ENCODE data around the gene EMSY.
"Not testable (repeated sequence)": the region's sequence is repeated elsewhere in the genome, so short reads cannot be mapped to it uniquely, and the experiment has no call there.

The EMSY gene, protein sequence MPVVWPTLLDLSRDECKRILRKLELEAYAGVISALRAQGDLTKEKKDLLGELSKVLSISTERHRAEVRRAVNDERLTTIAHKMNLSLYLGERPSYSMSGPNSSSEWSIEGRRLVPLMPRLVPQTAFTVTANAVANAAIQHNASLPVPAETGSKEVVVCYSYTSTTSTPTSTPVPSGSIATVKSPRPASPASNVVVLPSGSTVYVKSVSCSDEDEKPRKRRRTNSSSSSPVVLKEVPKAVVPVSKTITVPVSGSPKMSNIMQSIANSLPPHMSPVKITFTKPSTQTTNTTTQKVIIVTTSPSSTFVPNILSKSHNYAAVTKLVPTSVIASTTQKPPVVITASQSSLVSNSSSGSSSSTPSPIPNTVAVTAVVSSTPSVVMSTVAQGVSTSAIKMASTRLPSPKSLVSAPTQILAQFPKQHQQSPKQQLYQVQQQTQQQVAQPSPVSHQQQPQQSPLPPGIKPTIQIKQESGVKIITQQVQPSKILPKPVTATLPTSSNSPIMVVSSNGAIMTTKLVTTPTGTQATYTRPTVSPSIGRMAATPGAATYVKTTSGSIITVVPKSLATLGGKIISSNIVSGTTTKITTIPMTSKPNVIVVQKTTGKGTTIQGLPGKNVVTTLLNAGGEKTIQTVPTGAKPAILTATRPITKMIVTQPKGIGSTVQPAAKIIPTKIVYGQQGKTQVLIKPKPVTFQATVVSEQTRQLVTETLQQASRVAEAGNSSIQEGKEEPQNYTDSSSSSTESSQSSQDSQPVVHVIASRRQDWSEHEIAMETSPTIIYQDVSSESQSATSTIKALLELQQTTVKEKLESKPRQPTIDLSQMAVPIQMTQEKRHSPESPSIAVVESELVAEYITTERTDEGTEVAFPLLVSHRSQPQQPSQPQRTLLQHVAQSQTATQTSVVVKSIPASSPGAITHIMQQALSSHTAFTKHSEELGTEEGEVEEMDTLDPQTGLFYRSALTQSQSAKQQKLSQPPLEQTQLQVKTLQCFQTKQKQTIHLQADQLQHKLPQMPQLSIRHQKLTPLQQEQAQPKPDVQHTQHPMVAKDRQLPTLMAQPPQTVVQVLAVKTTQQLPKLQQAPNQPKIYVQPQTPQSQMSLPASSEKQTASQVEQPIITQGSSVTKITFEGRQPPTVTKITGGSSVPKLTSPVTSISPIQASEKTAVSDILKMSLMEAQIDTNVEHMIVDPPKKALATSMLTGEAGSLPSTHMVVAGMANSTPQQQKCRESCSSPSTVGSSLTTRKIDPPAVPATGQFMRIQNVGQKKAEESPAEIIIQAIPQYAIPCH (N-terminal part only)

DNA sequence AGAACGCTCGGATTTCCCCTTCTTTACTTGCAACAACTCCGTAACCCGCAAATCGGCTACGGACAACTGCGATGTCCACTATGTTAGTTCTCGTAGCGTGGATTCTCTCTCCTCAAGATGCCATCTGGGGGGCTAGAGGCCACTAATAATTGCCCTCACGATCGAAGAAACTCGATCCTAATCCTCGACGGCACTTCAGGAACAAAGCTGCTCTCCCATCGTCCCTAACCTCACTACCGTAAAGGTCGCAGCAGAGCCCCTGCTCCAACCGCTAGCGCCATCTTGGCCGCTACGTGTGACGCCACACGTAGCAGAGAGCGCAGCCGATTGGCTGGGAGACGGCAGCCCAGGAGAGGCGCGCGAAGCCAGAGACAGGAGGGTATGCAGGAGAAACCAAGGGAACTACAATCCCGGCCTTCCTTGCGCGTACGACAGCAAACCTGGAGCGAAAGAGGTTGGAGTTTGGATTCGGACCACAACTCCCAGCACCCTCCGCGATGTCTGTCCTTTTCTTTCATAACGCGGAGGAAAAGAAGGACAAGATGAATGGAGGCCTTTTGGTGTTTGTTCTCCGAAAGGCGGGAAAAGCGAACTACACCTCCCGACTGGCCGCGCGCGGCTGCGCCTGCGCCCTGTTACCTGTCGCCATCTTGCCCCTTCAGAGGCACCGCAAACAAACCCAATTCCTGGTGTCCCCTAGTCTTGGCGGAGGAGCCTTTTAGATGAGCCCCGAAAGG, at the start of gene EMSY:
Gene EMSY, plus strand, starts transcription at position 635 of the 737 bp plus-strand sequence. CDS start 1,921 bp downstream, outside the sequence.
- Mint-ChIP-seq H3K27me3 (no peaks in the 10 kb centered on the region), H3K4me3 (peak within 1 kb of the TSS; percentile 91), H3K36me3 (peaks cover 6% of the 10 kb centered on the region), H3K9me3 (no peaks in the 10 kb centered on the region), H3K4me1 (peaks cover 25% of the 10 kb centered on the region), H3K27ac (peak within 1 kb of the TSS; percentile 97)
- DNase-seq (ENCODE audit: low spot score in 2 of 2), result peak; percentile 78 to 79
- peak; percentile 92 for ATAC-seq (ENCODE audit: low read depth)

DNA sequence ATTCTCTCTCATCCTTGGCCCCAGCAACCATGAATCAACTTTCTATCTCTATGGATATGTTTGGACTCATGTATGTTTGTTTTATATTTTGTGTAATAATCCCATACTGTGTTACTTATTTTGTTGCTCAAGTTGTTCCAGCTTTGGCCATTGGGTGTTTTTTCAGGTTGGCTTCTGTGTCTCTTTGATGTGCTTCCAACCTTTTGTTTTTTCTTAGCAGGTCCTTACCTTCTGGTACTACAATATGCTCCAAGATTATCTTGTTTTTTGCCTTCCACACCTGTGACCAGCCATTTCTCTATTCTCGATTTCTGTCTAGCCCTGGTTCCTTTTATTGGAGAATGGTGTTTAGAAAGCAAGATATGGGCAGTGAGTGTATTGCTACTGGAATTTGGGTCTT, 49.5 kb upstream of the EMSY start:
- no peaks in the 10 kb centered on the region for H3K9me3 Mint-ChIP-seq
- peaks cover 2% of the 10 kb centered on the region for H3K36me3 Mint-ChIP-seq
- H3K4me1 Mint-ChIP-seq, result peaks cover 7% of the 10 kb centered on the region
- no peak overlapping the region for H3K27ac Mint-ChIP-seq
- H3K27me3 Mint-ChIP-seq, result no peaks in the 10 kb centered on the region
- no peak overlapping the region for H3K4me3 Mint-ChIP-seq
- no peak for ATAC-seq (ENCODE audit: low read depth)
- DNase-seq (ENCODE audit: low spot score in 2 of 2), result no peak

DNA sequence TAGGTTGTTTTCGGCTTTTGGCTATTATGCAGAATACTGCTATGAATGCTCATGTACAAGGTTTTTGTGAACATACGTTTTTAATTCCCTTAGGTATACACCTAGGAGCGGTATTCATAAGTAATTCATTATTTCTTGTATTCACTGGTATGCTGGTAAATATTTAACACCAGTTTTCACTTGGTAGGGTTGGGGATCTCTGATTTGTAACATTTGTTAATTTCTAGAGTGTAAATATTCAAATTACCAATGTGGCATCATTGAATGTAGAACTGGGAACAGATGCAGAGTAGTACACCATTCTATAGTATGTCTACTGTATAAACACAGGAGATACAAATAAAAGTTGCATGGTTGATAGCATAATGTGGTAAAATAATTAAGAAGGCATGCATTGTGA, 47.4 kb upstream of the EMSY start:
- no peaks in the 10 kb centered on the region for H3K27me3 Mint-ChIP-seq
- DNase-seq (ENCODE audit: low spot score in 2 of 2) (no peak), ATAC-seq (ENCODE audit: low read depth) (no peak)
- no peak overlapping the region for H3K27ac Mint-ChIP-seq
- H3K9me3 Mint-ChIP-seq, result no peaks in the 10 kb centered on the region
- H3K4me1 Mint-ChIP-seq, result peaks cover 7% of the 10 kb centered on the region
- no peak overlapping the region for H3K4me3 Mint-ChIP-seq
- H3K36me3 Mint-ChIP-seq, result peaks cover 2% of the 10 kb centered on the region

DNA sequence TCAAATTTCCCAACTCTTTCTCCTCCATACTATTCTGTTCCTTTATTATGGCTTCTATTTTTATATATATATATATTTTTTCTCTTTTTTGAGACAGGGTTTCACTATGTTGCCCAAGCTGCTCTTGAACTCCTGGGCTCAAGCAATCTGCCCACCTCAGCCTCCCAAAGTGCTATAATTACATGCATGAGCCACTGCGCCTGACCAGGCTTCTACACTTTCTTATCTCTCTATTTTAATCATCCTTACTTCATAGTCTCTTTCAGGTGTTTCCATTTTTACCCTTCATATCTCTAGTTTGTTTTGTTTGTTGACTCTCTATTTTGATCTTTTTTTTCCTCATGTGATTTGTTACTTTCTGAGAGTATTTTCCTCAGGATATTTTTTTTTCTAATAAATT, 43.9 kb upstream of the EMSY start:
- Mint-ChIP-seq H3K27ac (no peak overlapping the region), H3K4me1 (no peaks in the 10 kb centered on the region), H3K36me3 (peaks cover 2% of the 10 kb centered on the region), H3K9me3 (no peaks in the 10 kb centered on the region), H3K27me3 (no peaks in the 10 kb centered on the region), H3K4me3 (no peak overlapping the region)
- DNase-seq (ENCODE audit: low spot score in 2 of 2) (no peak), ATAC-seq (ENCODE audit: low read depth) (no peak)

DNA sequence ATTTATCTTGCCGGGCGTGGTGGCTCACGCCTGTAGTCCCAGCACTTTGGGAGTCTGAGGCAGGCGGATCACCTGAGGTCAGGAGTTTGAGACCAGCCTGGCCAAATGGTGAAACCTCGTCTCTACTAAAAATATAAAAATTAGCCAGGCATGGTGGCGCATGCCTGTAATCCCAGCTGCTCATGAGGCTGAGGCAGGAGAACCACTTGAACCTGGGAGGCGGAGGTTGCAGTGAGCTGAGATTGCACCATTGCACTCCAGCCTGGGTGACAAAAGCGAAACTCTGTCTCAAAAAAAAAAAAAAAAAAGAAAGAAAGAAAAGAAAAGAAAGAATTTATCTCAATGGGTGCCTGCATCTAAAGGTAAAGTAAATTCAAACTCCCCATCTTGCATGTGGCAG, 43.3 kb upstream of the EMSY start:
- ATAC-seq (ENCODE audit: low read depth); H3K4me1 Mint-ChIP-seq: not testable (repeated sequence)

DNA sequence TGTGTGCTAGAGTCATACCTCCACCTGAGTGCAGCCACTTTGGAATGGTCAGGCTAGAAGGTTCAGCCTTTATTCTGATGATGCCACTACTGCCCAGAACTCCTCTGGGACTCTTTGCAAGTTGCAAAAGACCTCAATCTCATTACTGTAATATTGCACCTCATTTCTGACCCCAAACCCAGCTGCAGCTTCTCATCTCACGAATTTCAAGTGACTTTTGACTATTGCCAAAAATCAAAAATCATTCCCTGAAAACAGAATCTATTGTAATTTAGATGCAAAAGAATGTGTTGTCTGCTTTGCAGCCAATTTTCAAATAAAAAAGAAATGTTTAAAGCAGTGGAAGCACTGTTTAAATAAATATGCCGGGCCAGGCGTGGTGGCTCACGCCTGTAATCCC, 38.5 kb upstream of the EMSY start:
- no peak for DNase-seq (ENCODE audit: low spot score in 2 of 2)
- H3K27me3 Mint-ChIP-seq, result no peaks in the 10 kb centered on the region
- H3K36me3 Mint-ChIP-seq, result no peaks in the 10 kb centered on the region
- no peaks in the 10 kb centered on the region for H3K4me1 Mint-ChIP-seq
- no peak overlapping the region for H3K27ac Mint-ChIP-seq
- no peak overlapping the region for H3K4me3 Mint-ChIP-seq
- H3K9me3 Mint-ChIP-seq, result no peaks in the 10 kb centered on the region
- no peak for ATAC-seq (ENCODE audit: low read depth)

More for the DNA sequence above, 43.3 kb upstream of the EMSY start:
- not testable (repeated sequence) for H3K27ac Mint-ChIP-seq; H3K36me3 Mint-ChIP-seq; H3K9me3 Mint-ChIP-seq; DNase-seq (ENCODE audit: low spot score in 2 of 2); H3K27me3 Mint-ChIP-seq; H3K4me3 Mint-ChIP-seq

DNA sequence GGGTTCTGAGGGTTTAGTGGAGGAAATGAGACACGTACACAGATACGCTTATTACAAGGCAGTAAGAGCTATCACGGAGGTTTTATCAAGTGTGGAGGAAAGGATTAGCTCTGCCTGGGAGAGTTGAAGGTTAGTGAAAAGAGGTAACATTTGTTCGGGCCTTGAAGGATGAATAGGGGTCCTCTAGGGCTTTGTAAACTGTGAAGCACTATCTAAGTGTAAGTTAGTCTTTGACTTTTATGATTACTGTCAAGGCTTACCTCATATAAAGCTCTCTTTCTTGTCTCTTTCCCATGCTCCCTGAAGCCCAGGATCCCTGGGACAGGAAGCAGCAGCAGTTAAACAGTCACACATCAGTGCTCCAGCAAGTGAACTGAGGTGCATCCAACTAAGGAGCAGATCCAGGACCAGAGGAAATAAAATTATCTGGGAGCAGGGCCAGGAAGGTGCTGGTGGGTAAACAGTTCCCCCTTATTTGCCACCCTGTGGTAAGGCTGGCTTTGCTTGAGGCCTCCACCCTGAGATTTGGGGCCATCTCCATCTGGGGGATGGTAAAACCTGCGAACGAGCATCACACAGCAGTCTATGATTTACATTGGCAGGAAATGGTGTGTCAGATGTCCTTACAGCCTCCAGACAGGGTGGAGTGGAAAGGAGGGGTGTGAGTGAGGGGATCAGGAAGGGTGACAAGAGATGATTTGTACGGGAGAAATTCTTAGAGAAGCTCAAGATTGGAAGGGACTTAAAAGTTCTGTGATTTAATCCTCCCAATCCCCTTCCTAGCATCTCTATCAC, 36.5 kb upstream of the EMSY start:
- no peaks in the 10 kb centered on the region for H3K27me3 Mint-ChIP-seq
- H3K36me3 Mint-ChIP-seq, result no peaks in the 10 kb centered on the region
- no peak for DNase-seq (ENCODE audit: low spot score in 2 of 2)
- H3K4me3 Mint-ChIP-seq, result no peak overlapping the region
- H3K27ac Mint-ChIP-seq, result no peak overlapping the region
- ATAC-seq (ENCODE audit: low read depth), result no peak
- no peaks in the 10 kb centered on the region for H3K4me1 Mint-ChIP-seq
- H3K9me3 Mint-ChIP-seq, result no peaks in the 10 kb centered on the region

DNA sequence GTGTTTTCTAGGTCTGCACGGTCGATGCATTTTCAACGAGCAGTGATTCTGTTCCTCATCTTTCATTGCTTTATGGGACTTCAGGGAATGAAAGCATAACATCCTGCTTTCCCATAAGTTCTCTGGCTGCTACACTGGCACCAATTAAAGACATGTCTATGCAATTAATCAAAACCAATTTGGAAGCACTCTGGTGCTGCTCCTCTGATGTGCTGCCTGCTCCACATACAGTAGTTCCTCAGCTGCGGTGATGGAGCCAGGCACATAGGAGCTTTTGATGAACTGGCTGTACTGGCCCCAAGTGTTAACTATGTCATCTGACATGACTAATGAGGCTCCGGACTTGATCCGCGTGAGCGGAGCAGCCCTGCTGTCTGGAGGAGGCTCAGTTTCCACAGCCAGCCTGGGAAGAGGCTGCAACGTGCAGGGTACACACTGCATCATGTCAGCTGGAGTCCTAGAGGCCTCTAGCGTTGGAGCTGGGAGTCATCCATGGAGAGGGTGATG, 33.9 kb upstream of the EMSY start:
- ATAC-seq (ENCODE audit: low read depth), result no peak
- no peaks in the 10 kb centered on the region for H3K9me3 Mint-ChIP-seq
- no peak overlapping the region for H3K4me3 Mint-ChIP-seq
- H3K36me3 Mint-ChIP-seq, result no peaks in the 10 kb centered on the region
- DNase-seq (ENCODE audit: low spot score in 2 of 2), result no peak
- H3K4me1 Mint-ChIP-seq, result no peaks in the 10 kb centered on the region
- H3K27ac Mint-ChIP-seq, result no peak overlapping the region
- peaks cover 1% of the 10 kb centered on the region for H3K27me3 Mint-ChIP-seq

DNA sequence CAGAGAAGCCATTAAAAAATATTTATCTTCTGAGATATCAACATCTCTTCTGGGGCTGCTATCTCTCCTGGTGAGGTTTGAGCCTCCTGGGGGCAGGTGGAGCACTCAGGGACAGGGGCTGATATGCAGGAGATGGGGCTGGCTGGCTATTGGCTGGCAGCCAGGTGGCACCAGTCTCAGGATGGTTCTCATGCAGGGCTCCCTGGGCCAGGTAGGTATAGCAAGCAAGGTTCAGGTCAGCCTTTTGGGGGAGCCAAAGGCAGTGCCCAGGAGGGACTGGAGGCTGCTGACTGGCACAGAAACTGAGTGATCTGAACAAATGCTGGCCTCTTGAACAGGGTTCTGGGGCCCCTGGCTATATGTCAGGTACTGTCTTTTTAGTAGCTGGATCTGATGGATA, 29.7 kb upstream of the EMSY start:
- Mint-ChIP-seq H3K4me1 (no peaks in the 10 kb centered on the region), H3K9me3 (no peaks in the 10 kb centered on the region), H3K27ac (no peak overlapping the region), H3K4me3 (no peak overlapping the region), H3K36me3 (no peaks in the 10 kb centered on the region), H3K27me3 (peaks cover 12% of the 10 kb centered on the region)
- ATAC-seq (ENCODE audit: low read depth), result no peak
- DNase-seq (ENCODE audit: low spot score in 2 of 2), result no peak

DNA sequence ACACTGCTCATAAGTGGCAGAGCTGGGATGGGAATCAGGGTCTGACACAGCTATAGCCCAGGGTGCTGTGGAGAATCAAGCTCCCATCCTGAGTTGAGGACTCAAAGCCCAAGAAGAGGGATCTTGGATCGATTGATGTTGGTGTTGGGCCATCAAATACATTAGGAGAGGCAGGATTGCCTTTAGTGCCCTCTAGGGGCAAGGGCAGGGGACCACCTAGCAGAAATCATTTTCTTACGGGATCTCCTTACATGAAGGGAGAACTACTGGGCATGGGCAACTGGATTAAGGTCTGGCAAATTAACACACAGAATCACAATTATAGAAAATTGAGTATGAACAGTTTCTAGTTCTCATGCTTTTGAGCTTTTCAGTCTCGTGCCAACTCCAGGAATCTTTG, 24.9 kb upstream of the EMSY start:
- H3K27me3 Mint-ChIP-seq, result peaks cover 12% of the 10 kb centered on the region
- H3K36me3 Mint-ChIP-seq, result no peaks in the 10 kb centered on the region
- H3K4me3 Mint-ChIP-seq, result no peak overlapping the region
- no peaks in the 10 kb centered on the region for H3K9me3 Mint-ChIP-seq
- peak; percentile 45 for ATAC-seq (ENCODE audit: low read depth)
- no peak for DNase-seq (ENCODE audit: low spot score in 2 of 2)
- peaks cover 5% of the 10 kb centered on the region for H3K4me1 Mint-ChIP-seq
- no peak overlapping the region for H3K27ac Mint-ChIP-seq

DNA sequence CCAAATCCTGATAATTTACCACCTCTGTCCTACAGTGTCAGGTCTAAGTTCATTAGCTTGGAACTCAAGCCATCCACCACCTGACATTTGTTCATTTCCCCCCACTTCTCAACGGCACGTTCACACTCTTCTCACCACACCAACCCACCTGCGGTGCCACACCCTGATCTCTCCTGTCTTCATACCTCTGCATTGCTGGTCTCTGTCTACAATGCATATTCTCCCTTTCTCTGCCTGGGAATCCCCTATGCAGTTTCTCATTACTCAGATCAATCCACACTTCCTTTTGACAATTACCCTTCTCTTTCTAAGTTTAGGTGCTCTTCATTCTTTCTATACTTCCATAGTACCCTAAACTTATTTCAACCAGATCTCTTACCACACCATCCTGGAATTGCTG, 20.4 kb upstream of the EMSY start:
- Mint-ChIP-seq H3K9me3 (no peaks in the 10 kb centered on the region), H3K27ac (no peak overlapping the region), H3K27me3 (peaks cover 4% of the 10 kb centered on the region), H3K4me1 (peaks cover 5% of the 10 kb centered on the region), H3K4me3 (no peak overlapping the region), H3K36me3 (no peaks in the 10 kb centered on the region)
- DNase-seq (ENCODE audit: low spot score in 2 of 2), result no peak
- ATAC-seq (ENCODE audit: low read depth), result peak; percentile 78

DNA sequence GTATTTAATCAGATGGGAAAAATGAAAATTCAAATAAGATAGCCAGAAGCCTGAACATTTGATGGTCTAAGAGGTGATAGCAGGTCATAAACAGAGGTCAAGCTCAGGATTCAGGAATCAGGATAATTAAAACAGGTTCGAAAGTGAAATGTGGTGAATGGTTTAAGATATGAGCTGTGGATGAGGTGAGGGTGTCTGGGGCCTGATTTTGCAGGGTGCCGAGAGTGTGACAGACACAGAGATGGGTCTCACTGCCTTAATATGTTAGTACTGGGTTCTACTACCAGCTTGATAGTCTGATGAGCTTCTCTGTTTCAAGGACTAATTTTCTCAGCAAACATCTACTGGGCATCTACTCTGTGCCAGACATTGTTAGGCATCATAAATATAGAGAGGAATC, 19.9 kb upstream of the EMSY start:
- H3K27ac Mint-ChIP-seq, result no peak overlapping the region
- peaks cover 3% of the 10 kb centered on the region for H3K27me3 Mint-ChIP-seq
- no peaks in the 10 kb centered on the region for H3K36me3 Mint-ChIP-seq
- no peaks in the 10 kb centered on the region for H3K9me3 Mint-ChIP-seq
- ATAC-seq (ENCODE audit: low read depth) (no peak), DNase-seq (ENCODE audit: low spot score in 2 of 2) (no peak)
- H3K4me3 Mint-ChIP-seq, result no peak overlapping the region
- H3K4me1 Mint-ChIP-seq, result peaks cover 5% of the 10 kb centered on the region

DNA sequence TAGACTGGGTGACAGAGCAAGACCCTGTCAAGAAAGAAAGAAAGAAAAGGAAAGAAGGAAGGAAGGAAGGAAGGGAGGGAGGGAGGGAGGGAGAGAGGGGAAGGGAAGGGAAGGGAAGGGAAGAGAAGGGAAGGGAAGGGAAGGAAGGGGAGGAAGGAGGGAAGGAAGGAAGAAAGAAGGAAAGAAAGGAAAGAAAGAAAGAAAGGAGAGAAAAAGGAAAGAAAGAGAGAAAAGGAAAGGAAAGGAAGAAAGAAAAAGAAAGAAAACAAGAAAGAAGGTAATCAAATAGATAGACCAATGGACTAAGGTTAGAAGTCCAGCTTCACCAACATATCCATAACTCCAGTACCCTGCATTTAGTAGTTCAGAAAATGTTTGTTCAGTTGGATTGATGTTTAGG, 18.2 kb upstream of the EMSY start:
- no peak overlapping the region for H3K27ac Mint-ChIP-seq
- H3K36me3 Mint-ChIP-seq, result no peaks in the 10 kb centered on the region

More for the DNA sequence above, 18.2 kb upstream of the EMSY start:
- ATAC-seq (ENCODE audit: low read depth) (no peak), DNase-seq (ENCODE audit: low spot score in 2 of 2) (no peak)
- Mint-ChIP-seq H3K9me3 (no peaks in the 10 kb centered on the region), H3K27me3 (peaks cover 3% of the 10 kb centered on the region), H3K4me1 (peaks cover 5% of the 10 kb centered on the region), H3K4me3 (no peak overlapping the region)
